ENCODE measurements around the gene HOXB6.

Gene HOXB6

GRCh38 chr17:48634493-48635208 lies 29.9 kb upstream of the HOXB6 start:
- no peak for DNase-seq (ENCODE audit: low read depth)

GRCh38 chr17:48633266-48633677 lies 28.5 kb upstream of the HOXB6 start:
- DNase-seq (ENCODE audit: low read depth) = no peak

GRCh38 chr17:48632579-48633265 lies 27.9 kb upstream of the HOXB6 start:
- no peak for DNase-seq (ENCODE audit: low read depth)

GRCh38 chr17:48631693-48632578 lies 27.1 kb upstream of the HOXB6 start:
- DNase-seq (ENCODE audit: low read depth) = no peak

GRCh38 chr17:48630925-48631692 lies 26.3 kb upstream of the HOXB6 start:
- no peak for DNase-seq (ENCODE audit: low read depth)

GRCh38 chr17:48630009-48630924 lies 25.5 kb upstream of the HOXB6 start:
- DNase-seq (ENCODE audit: low read depth) = no peak

GRCh38 chr17:48629411-48629759 lies 24.6 kb upstream of the HOXB6 start:
- no peak for DNase-seq (ENCODE audit: low read depth)

- DNase-seq (ENCODE audit: low read depth) = no peak
Observed at GRCh38 chr17:48628649-48629410, 24.0 kb upstream of the HOXB6 start.

GRCh38 chr17:48627623-48628521 lies 23.1 kb upstream of the HOXB6 start:
- no peak for DNase-seq (ENCODE audit: low read depth)

- DNase-seq (ENCODE audit: low read depth) = no peak
Observed at GRCh38 chr17:48627118-48627597, 22.4 kb upstream of the HOXB6 start.

- DNase-seq (ENCODE audit: low read depth) = no peak
Observed at GRCh38 chr17:48626245-48627117, 21.7 kb upstream of the HOXB6 start, which contains the start of gene HOXB9. HOXB9 (minus strand) TSS chr17:48626358; CDS start chr17:48626269, 89 bp downstream.

GRCh38 chr17:48625495-48626244 lies 20.9 kb upstream of the HOXB6 start:
- DNase-seq (ENCODE audit: low read depth) = no peak

- DNase-seq (ENCODE audit: low read depth) = no peak
Observed at GRCh38 chr17:48624544-48625494, 20.0 kb upstream of the HOXB6 start.

GRCh38 chr17:48624118-48624517 lies 19.3 kb upstream of the HOXB6 start:
- no peak for DNase-seq (ENCODE audit: low read depth)

GRCh38 chr17:48623583-48623982 lies 18.8 kb upstream of the HOXB6 start:
- no peak for DNase-seq (ENCODE audit: low read depth)

GRCh38 chr17:48622857-48623256 lies 18.1 kb upstream of the HOXB6 start:
- no peak for DNase-seq (ENCODE audit: low read depth)
